Stimulated activated naive CD4-positive, alpha-beta T cell treated with Interleukin-2 at 50 U/mL for 16 hours (primary cell): ENCODE results near the gene PC.
A peak's percentile ranks its signal among the peaks of the same experiment; 100 is the strongest.

Source experiments
- DNase-seq: peaks from one replicate; lab custom pipeline; 2025; lab: John Stamatoyannopoulos, UW

Gene PC

DNA sequence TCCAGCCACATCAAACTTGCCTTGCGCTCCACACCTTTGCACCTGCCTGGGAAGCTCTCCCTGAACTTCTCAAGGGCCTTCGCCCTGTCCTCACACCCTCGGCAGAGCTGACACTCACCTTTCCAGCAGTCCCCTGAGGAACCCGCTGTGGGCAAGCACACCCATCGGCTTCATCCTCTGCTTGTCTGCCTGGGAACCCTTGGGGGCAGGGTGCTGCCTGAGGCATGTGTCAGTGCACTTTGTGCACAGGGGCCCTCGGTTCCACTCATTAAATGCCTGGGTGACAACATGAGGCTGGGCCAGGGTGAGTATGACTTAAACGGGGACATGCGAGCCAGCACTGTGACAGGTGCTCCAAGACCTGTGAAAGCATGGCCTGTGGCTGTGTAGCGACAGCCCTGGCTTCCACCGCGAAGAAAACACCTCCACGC lies 103.9 kb downstream of the PC start:
- DNase-seq = no peak

DNA sequence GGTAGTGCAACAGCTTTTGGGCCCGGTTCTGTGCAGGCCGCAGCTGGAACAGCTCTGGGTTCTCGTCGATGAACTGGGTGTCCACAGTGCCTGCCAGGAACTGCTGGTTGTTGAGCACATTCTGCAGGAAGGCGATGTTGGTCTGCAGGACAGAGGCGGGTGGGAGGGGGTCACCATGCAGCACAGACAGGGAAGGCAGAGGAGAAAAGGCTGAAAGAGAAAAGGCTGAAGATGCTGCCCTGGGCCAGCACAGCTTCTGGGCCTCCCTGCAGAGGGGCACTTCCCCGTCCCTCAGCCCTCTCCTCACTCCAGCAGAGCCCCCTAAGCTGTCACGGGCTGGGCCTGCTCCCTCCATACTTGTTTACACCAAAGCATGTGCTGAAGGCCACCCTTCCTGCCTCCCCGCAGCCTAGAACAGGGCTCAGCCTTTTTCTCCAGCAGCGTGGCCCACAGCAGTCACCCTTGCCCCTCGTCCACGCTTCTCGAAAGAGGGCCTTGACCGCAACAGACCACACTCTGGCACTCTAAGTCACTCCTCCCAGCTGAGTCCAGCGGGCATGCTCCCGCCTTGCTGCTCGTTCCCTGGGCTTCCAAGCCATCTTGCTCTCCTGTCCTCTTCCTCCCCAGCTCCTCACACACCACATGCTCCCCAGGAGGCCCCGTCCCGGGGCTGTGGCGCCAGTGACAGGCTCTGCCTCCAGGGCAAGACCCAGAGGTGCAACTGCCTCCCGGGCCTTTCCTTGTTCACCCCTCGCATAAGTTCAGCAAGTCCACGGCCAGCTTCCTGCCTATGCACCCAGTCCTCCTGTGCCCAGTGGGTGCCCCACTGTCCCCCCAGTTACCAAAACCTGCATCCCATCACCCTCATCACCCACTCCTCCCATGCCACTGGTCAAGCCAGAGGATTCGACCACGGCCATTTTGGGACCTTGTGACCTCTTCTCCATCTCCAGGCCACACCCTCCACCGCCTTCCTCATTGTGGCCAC lies 104.6 kb downstream of the PC start:
- no peak for DNase-seq

DNA sequence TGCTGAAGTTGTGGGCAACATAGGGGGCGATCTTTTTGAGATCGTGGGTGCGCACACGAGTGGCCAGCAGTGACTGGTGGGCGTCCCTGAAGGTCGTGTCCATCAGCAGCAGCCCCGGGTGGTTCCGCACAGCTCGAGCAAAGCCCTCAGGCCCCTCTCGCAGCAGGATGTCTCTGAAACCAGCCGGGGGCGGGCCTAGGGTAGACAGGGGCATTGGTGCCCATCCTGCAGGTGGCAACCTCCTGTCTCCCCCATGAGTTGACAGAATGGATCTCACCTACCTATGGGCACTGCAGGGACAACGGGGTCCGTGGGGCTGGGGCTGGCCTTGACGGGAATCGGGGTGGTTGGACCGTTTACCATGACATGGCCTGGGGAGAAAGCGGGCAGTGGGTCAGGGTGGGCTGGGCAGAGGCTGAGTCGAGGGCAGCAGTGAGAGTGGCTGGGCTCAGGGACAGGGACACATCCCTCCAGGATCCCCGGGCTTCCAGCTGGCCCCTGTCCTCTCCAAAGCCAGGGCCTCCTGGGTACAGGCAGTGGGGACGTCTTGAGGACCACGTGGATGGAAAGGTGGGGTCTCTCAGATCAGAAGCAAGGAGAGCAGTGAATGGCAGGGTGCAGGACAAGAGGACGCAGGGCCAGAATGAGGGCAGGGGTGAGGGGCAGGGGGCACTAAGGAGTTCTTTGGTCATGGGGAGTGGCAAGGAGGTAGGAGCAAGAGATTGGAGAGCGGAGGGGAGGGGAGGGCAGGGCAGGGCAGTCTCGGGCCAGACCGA lies 105.5 kb downstream of the PC start:
- no peak for DNase-seq

GRCh38 chr11:66851698-66852465 lies 106.3 kb downstream of the PC start:
- peak; percentile 8 for DNase-seq

GRCh38 chr11:66851239-66851596 lies 107.0 kb downstream of the PC start:
- DNase-seq = no peak

GRCh38 chr11:66850588-66851238 lies 107.5 kb downstream of the PC start:
- DNase-seq = no peak

DNA sequence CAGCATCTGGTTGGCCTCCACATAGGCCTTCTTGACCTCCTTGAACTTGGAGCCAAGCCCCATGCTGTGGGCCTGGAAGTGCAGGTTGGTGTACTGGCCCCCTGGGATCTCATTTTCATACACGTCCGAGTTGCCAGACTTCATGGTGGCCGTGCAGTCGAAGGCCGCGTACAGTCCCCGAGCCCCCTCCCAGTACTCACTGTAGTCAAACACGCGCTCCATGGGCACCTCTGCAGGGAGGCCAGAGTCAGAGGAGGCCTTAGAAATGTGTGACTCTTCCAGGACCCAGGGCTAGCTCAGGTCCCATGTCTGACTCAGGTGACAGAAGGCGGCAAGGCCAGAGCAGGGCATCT lies 108.0 kb downstream of the PC start:
- DNase-seq = no peak

- no peak for DNase-seq
Measured at GRCh38 chr11:66849501-66850234, 108.5 kb downstream of the PC start.

GRCh38 chr11:66848671-66849500 lies 109.3 kb downstream of the PC start:
- DNase-seq = no peak

- DNase-seq = no peak
Measured at GRCh38 chr11:66847461-66848232, 110.5 kb downstream of the PC start.

DNA sequence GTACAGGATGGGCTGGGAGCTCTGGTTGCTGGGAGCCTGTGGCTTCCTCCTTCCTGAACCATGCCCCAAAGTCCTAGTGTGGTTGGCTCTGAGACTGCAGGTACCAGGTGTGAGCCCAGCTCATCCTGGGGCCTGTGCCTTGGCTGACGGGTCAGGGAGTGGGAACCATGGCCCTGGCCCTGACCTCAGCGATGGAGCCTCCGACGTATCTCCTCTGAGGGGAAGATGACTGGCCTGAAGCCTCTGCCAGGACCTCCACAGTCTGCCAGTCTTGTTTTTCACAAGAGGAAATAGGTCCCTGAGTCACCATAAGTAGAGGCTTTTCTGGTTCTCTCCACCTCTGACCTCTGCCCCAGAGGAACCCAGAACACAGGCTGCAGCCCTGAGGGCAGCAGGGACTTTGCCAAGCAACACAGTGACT lies 111.5 kb downstream of the PC start:
- no peak for DNase-seq

DNA sequence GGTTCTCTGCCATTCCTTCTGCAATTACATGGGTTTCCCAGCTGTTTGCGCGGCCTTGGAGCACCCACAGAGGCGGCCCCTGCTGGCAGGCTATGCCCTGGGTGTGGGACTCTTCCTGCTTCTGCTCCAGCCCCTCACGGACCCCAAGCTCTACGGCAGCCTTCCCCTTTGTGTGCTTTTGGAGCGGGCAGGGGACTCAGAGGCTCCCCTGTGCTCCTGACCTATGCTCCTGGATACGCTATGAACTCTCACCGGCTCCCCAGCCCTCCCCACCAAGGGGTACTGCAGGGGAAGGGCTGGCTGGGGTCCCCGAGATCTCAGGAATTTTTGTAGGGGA lies 112.3 kb downstream of the PC start:
- no peak for DNase-seq

- no peak for DNase-seq
Measured at GRCh38 chr11:66845143-66845875, 112.9 kb downstream of the PC start.

GRCh38 chr11:66844496-66845142 lies 113.6 kb downstream of the PC start:
- DNase-seq = no peak

DNA sequence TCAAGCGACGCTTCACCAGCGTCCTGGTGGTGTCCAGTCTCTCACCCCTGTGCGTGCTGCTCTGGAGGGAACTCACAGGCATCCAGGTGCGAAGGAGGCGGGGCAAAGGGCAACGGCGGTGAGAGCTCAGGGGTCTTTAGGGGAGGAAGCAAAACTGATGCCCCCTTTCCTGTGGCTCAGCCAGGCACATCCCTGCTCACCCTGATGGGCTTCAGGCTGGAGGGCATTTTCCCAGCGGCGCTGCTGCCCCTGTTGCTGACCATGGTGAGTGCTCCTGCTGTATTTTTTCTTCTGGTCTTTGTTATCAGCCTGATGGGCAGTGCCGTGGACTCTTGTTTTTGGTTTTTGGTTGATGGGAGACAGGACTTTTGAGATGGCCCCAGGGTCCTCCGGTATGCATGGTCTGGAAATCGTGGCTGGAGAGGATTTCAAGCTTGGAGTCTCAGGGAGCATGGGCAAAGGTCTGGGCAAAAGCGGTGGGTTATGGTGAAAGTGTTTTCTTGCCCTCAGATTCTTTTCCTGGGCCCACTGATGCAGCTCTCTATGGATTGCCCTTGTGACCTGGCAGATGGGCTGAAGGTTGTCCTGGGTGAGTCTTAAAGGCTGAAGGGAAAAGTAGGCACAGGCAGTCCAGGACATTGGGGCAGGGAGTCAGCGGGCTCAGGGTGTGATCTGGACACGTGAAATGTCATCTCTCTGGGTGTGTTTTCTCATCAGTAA lies 114.2 kb downstream of the PC start:
- DNase-seq = no peak

GRCh38 chr11:66842896-66843775 lies 115.0 kb downstream of the PC start, which contains the start of gene RCE1:
Gene RCE1 (plus strand): TSS chr11:66843441. CDS start chr11:66843456, 15 bp downstream.
- DNase-seq = peak; percentile 87

DNA sequence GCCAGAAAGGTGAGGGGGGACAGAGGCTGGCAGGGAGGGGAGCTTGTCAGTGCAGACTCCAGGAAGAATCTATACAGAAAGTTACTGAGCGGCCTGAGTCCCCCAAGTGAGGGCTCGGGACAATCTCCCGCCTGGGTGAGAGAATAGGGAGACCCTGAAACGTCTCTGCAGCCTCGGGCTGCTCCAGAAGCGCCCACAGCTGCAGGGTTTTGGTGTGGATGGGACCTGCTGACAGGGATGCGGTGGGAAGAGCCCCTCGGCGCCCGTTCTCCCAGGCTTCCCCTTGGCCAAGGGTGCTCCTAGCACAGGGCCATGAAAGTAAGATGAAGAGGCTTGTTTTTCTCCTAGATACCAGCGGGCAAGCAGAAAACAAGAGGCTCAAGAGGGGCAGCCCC lies 115.7 kb downstream of the PC start:
- DNase-seq = no peak
